ENCODE results near the gene MRPL33.

The MRPL33 gene

DNA sequence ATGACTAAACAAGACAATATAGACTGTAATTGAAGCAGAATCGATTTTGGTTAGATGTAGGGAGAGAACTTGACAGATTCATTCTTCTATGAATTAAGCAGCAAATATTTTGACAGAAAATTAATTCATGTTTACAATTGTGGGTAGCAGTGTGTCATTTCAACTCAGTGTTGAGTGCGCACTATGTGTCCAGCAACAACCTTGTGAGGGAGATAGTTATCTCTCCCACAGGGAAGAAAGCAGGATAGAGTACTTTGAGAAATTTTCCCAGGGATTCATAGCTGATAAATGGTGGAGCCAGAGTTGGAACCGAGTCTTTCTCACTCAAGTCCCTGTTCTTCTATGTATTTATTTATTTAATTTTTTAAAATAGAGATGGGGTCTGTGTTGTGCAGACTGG lies 5.2 kb downstream of the MRPL33 start:
- no peak for DNase-seq (ENCODE audit: low spot score)

DNA sequence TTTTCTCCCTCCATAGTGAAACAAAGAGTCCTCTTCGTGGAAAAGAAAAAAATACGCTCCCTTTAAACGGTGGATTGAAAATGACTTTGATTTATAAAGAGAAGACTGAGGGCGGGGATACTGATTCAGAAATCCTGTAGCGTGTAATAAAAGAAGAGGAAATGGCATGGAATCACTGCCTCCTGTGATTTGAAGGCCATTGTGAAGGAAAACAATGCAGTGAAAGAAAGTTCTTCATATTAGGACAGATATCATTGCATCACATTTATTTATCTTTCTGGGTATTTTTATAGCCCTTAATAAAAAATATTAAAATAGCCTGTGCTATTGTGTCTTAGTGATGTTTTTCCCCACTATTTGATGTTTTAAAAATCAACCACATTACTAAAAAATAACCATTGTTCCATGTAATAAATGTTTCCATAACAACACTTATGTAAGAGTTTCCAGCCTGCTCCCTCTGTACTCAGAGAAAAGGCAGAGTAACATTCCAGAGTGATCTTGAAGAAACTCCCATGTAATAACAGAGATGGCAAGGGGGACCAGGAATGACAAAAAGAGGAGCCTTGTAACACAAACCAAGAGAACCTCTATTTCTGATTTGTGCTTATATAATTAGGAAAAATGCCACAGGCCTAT lies 8.0 kb downstream of the MRPL33 start:
- DNase-seq (ENCODE audit: low spot score) = no peak

DNA sequence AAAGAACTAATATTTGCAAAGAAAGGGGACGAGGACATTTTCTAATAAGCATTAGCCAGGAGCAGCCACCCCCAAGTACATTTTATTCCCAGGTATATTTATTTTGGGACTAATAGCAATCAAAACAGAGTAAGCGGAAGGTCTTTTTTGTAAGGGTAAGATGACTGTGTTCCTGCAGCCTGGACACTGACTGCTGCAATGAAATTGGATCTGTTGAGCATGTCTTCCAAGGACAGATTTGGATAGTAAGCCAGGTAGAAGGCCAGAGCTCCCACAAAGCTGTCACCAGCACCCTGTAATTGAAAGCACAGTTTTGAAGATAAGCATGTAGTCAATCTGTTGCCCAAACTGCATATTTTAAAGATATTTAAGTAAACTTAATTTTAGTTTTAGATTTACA lies 10.0 kb downstream of the MRPL33 start:
- DNase-seq (ENCODE audit: low spot score) = no peak

DNA sequence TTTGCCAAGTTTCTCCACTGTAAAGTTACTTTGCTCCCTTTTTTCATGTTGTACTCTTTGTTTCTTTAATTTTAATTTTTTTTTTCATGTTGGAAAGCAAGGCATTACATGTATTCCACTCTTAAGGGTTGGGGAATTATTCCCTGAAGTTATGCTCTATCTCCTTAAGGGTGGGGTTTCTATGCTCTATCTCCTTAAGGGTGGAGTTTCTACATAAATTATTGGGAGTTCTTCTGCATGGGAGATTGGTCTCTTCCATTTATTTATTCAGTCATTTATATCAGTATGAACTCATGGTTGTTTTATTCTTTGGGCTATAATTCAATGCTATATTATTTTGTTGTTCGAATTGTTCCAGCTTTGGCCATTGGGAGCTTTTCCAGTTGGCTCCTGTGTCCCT lies 11.2 kb downstream of the MRPL33 start:
- no peak for DNase-seq (ENCODE audit: low spot score)

DNA sequence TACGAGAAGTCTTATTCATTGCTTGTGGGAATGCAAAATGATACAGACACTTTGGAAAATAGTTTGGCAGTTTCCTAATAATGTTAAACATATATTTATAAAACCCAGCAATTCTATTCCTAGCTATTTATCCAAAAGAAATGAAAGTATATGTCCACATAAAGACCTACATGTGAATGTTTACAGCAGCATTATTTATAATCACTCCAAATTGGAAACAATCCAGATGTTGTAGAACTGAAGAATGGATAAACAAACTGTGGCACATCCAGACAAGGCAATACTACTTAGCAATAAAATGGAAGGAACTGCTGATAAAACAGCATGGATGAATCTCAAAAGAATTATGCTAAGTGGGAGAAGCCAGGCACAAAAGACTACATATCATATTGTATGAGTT lies 19.3 kb downstream of the MRPL33 start:
- no peak for DNase-seq (ENCODE audit: low spot score)

DNA sequence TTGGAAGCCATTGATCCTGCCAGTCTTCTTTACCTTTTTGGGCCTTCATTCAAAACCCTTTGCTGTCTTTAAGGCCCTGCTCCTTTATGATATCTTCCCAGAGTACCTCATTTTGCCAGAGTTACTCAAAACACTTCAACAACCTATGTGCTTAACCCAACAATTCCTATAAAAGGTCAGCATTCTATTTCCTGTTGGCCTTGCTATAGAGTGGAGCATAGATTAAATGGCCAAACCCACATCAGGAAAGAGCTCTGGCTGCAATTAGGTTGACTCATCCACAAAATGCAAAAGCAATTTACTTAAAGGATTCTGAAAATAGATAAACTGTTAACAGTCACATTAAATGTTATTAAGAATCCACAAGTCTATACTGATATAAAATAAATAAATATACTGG lies 21.2 kb downstream of the MRPL33 start:
- no peak for DNase-seq (ENCODE audit: low spot score)

DNA sequence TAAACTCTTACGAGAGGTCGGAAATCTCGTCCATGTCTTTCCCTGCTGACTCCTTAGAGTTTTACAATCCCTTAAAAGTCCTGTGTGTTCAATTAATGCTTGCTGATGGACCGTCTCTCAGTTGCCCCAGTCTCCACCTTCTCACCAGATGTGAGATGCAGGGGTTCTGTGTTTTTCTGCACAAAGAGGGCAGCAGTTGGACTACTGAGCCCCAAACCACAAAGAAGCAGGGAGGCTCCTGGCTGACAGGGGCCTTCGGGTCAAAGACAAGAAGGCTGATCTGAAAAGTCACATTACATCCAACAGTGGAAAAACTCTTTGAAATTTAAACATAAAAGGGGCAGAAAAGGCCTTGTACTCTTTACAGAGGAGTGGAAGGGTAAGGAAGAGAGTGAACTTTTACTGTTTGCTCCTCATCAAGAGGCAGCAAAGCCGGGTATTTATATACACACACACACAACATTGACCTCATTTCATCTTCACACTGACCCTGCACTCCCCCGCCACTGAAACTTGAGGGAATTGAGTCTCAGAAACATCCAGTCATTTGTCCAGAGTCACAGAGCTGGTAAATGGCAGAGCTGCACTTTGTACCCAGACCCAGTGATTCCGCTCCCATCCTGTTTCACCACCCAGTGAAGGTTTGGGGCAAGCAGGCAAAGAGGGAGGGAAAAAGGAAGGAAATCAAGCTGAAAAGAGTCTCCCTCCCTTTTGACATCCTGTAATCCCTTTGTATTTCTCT lies 23.7 kb downstream of the MRPL33 start:
- DNase-seq (ENCODE audit: low spot score) = no peak

DNA sequence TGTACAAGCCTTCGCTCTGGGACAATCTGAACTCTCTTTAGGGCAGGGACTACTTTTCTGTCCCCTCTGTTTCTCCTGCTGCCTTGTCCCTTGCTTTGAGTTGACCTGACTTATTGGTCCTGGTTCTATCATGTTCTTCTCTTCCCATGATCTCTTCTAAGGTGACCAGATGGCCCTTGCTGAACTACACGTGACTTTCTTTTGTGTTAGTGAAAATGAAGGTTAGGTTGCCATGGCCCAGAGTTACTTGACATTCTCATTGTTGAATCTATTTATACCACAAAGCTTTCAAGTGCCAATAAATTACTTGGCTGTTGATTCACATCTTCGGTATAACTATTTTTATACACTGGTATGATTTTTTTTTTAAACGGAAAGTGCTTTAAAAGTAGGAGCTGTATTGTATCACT lies 24.4 kb downstream of the MRPL33 start:
- no peak for DNase-seq (ENCODE audit: low spot score)

DNA sequence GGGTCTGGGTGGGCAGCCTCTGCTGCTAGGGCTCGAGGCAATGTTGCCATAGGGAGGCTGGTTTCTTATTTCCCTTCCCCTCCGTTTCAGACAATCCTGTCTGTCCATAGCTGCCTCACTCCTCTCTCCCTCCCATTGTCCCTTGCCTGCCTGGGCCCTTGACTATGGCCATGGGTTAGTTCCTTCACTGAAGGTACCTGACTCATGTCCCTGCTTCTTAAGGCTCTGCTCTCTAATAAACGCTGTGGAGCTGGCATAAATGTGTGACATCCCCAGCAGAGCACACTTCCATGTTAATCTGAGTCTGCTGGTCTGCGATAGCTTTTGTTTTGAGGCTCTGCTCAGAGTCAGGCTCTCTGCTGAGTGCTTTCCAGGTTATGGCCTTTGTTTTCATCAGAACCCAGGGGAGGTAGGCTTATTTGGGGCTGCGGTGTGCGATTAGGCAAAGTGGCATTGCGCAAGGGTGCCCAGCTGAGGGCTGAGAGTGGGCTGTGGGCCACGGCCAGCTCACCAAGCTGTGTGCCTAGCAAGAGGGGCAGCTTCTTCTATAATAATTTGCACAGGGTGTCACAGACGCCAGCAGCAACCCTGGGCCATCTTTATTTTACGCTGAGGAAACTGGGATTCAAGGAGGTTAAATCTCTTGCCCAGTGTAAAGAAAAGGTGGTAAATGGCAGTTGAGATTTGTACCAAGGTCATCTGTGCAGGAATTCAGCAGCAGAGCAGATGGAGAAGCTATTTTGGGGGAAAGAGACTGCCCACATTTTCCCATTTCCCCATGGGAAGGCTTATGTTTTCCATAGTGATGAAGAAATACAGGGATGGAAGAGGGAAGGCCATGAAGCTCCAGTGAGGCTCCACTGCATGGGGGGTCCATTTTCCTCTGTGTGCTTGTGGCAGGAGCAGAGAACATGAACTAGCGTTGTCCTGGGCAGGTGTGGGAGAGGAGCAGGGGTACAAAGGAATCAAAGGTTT lies 25.6 kb downstream of the MRPL33 start:
- DNase-seq (ENCODE audit: low spot score) = no peak

DNA sequence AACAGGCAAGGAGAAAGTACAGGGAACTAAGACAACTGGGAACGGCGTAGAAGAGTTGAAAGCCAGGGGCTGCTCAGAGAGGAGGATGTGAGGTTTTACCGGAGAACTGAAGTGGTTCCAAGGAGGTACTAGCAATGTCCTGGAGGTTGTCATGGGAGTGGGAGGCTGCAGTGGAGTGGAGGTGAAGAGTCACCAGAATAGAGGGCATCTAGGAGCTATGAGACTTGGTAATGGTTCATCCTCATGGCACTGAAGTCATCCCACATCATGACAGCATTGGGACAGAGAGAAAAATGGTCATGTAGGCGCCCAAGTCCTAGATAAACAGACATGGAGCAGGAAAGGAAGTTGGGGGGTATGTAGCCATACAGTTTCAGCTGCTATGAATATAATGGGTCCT lies 26.3 kb downstream of the MRPL33 start:
- DNase-seq (ENCODE audit: low spot score) = no peak

DNA sequence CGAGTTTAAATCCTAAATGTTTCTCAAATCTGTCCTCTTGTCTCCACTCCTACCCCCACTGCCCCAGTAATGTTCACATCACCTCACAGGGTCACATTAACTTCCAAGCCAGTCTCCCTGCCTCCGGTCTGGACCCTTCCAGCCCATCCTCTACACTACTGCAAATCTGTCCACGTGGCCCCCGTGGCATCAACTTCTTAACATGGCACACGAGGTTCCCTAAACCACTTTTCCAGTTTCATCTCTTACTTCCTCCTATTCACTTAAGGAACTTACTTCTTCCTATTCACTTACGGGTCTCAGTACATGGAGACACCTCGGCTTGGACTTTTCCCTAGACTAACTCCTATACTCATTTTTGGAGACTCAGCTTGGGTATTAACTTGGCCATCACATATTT lies 27.0 kb downstream of the MRPL33 start:
- no peak for DNase-seq (ENCODE audit: low spot score)

DNA sequence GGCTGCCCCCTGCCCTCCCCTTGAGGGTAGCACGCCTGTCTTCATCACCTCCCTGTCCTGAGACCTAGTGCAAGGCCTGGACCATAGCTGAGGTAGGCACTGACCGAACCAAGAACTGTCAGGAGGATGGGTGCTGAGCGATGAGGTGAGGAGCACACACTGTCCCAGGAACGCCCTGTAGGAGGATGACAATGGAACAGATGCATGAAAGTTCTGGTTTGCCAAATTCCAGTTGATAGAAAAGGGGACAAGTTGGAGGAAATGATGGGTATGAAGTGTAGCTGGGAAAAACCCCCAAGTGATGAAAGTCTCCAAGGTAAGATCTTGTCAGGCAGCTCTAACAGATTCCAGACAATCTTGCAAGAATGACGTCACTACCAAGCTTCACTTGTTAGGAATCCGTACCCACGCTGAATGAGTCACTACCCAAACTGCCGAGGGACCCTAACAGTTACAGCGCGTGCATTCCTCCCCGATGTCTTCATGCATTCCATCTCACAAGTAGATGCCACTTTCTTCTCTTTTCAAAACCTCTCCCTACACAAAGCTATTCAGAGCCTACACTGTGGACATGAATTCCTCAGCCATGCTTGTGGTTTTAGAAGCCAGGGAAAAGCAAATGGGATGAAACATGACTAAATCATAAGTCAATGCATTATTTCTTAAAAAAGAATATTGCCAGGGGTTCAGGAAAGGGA lies 27.6 kb downstream of the MRPL33 start:
- no peak for DNase-seq (ENCODE audit: low spot score)

DNA sequence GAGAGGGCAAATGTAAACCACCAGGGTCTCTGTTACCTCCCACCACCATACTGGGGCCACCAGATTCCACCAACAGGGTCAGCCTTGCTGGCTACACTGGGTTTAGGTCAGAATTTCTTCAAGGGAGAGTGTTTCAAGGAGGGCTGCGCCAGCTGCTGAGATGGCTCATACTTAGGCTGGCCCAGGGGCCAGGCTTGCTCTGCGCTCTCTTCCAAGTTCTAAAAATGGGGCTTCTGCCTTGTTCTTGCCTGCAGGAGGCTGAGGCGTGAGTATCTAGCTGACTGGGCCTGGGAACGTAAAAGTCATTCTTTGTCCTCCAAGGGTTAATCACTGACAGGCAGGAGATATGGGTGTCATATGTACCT lies 28.1 kb downstream of the MRPL33 start:
- DNase-seq (ENCODE audit: low spot score) = no peak

DNA sequence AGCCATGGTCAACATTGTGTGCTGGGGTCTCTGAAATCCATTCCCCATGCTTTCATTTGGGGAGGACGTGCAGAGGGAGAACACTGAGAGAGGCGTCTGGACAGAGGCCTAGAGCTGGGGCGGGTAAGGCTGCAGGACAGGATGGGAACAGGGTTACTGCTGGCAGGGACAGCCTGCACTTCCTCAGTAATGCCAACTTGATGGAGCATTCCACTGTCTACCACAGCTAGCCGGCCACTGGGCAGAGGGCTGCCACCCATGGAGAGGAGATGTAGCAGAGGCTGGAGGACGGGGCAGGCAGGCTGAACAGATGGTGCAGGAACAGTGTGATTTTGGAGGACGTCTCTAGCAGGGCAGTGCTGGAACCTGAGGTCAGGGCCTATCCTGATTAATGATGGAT lies 29.3 kb downstream of the MRPL33 start:
- DNase-seq (ENCODE audit: low spot score) = no peak

DNA sequence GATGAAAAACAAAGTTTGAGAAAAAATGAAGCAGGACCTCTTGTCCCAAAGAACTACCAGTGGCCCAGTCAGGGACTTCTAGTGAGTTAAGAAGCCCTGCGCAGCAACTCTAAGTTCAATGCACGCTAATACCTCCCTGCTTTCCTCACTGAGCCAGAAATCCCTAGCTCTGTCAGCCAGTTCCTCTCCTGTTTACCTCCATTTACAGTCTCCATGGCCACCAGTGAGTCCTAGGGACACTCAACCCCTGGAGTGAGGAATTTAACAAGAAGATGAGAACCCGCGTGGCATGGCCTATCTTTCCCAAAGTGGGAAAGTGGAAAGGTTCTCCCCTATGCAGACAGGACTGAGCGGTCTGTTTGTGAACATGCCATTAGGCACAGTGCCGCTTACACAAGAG lies 31.0 kb downstream of the MRPL33 start:
- DNase-seq (ENCODE audit: low spot score) = no peak

DNA sequence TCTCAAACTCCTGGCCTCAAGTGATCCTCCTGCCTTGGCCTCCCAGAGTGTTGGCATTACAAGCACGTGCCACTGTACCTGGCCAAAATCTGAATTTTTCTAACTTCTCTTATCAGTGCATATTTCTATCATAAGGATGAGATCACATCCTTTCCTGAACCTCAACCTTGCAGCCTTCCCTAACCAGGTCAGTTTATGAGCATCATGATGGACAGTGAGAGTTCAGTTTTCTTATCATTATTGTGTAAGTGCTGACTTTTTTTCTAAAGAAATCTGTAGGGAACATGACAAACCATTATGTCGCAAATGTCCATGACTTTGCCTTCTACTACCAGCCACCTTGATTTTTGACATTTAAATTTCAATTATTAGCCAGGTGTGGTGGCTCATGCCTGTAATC lies 31.5 kb downstream of the MRPL33 start:
- no peak for DNase-seq (ENCODE audit: low spot score)

DNA sequence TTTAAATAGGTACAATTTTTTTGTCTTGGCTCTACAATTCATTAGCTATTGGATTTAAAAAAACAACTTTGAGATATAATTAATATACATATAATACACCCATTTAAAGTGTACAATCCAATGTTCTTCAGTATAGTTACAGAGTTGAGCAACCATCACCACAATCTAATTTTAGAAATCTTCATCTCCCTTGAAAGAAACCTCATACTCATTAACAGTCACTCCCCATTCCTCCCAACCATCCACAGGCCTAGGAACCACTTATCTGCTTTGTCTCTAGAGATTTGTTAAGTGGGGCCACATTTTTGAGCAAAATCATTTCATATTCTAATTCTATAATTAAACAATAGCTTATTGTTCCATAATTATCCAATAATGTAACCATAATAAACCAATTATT lies 32.6 kb downstream of the MRPL33 start:
- no peak for DNase-seq (ENCODE audit: low spot score)

DNA sequence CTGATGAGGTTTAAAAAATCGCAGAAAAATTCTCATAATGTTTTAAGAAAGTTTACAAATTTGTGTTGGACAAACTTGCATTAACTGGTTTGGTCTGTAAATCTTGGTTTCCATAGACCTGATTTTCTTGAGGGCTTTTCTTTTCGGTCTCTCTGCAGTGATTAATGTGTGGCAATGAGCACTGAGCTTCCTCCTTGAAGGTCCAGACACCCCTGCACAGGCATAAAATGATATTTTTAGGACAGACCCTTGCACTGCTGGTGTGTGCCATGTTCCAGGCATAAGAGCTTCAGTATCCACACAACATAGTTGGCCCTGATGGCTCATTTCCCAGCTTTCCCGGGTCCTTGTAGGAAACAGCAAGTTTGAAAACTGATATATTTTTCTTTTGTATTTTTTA lies 33.7 kb downstream of the MRPL33 start:
- DNase-seq (ENCODE audit: low spot score) = no peak

DNA sequence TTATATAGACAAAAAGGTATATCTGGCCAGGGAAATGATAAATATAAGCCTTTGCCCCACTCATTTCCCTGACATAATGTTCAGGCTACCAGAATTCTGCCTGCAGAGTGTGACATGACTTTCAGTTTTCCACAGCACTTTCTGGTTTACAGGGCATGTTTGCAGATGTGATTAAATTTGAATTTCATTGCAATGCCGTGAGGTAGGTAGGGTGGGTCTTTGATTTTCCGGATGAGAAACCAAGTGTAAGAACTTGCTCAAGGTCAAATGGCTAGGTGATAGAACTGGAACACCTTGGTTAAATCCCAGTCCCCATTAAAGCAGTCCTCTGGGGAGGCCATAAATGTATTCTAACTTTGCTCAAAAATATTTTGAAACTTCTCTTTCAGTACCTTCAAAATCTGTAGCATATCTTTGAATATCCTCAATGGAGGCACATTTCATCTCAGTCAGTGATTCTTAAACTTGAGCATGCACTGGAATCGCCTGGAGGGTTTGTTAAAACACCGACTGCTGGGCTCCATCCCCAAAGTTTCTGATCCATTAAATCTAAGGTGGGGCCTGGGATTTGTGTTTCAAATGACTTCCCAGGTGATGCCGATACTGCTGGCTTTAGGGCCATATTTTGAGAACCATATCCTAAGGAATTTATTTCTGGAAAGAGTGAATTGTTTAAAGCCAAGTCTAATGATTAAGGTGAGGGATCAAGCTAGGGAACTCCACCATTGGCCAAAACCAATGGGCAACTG lies 35.0 kb downstream of the MRPL33 start:
- DNase-seq (ENCODE audit: low spot score) = no peak

DNA sequence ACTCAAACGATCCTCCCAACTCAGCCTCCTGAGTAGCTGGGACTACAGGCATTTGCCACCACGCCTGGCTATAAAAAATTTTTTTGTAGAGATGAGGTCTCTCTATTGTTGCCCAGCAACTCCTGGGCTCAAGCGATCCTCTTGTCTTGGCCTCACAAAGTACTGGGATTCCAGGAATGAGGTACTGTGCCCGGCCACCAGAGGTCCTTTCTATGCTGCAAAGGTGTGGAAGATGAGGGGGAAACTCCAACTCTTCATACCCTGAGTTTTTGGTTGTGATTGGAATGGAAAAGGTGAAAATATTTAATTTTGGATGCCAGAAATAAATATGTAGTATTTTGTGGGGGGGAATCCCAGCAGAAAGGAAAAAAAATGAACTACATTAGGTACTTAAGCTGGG lies 36.0 kb downstream of the MRPL33 start:
- no peak for DNase-seq (ENCODE audit: low spot score)

DNA sequence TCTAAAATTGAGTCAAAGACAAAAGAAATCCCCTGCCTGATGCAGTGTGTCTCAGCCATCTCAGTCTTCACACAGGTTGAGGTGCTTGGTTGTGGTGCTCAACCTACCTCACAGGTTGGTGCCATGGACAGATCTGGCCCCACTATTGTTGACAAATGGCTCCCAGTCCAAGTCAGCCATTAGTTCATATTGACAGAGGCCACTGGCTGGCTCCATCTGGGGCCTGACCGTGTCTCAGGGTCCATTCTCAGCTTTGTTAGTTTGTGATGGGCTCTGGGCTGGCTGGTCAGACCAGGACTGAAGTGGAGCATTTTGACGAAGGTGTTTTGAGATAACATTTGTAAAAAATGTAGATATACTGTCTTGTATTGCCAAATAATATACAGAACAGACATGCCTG lies 36.9 kb downstream of the MRPL33 start:
- DNase-seq (ENCODE audit: low spot score) = no peak

DNA sequence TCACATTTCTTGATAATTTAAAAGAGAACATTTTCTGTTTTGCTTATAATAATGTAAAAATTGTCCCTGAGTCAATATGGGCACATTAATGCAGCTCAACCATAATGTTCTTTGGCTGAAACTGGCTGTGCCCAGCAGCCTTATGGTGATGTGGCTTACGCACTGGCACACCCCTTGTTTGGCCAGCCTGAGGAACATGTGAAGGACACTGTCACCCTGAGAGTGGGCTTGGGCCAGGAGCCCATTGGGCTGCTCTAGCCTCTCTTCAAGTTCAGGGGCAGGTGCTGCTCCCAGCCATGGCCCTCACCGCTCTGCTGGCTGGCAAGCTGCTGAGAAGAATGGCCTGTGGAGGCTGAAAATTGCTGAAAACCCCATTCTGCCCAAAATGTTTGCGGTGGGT lies 37.5 kb downstream of the MRPL33 start:
- no peak for DNase-seq (ENCODE audit: low spot score)

Data from CD4-positive, alpha-beta T cell treated with Interleukin-2 at 100 ng/mL for 4 hours (primary cell).